HEK293 (cell line): ENCODE data around the gene ING1.

Experiments used
- CTCF ChIA-PET: fragments of 350-600 bp; formaldehyde crosslinking; extraction: SDS; loops from one replicate; lab custom pipeline; 2021; ENCODE audit warnings: antibody characterized with exemption; lab: Yijun Ruan, JAX
- POLR2A ChIA-PET: fragments of 300-600 bp; formaldehyde crosslinking; extraction: SDS; loops from one replicate; lab custom pipeline; 2020; ENCODE audit warnings: antibody characterized with exemption, inconsistent platforms; lab: Yijun Ruan, JAX
- H3K27ac ChIP-seq: fragments of 200-500 bp; sonication (Bioruptor generic); 2 replicates; pipeline ENCODE4 v1.5.1; 2014; ENCODE audit warnings: low read depth, low read length, control low read depth, inconsistent platforms; ENCODE audit errors: extremely low read depth
- H3K36me3 ChIP-seq, 2 experiments: fragments of 200-500 bp in 1 of 2; sonication (Bioruptor generic) in 1 of 2; 1 replicate in 1 of 2; 2 replicates in 1 of 2; pipeline ENCODE4 v1.5.1; 2014 to 2017; ENCODE audit warnings: inconsistent platforms in 2 of 2, low read length in 2 of 2; ENCODE audit not compliant: control insufficient read depth in 2 of 2, insufficient read depth in 1 of 2
- H3K4me1 ChIP-seq: fragments of 200-500 bp; sonication (Bioruptor generic); 2 replicates; pipeline ENCODE4 v1.5.1; 2014; ENCODE audit warnings: mild to moderate bottlenecking, low read length, inconsistent platforms; ENCODE audit not compliant: control insufficient read depth, insufficient read depth
- H3K4me3 ChIP-seq: 2 replicates; pipeline ENCODE4 v1.5.1; 2011; ENCODE audit warnings: low read depth, mild to moderate bottlenecking, control low read depth, low read length, moderate library complexity
- H3K9me3 ChIP-seq: fragments of 200-500 bp; sonication (Bioruptor generic); 2 replicates; pipeline ENCODE4 v1.5.1; 2014; ENCODE audit warnings: low read depth, low read length, inconsistent platforms; ENCODE audit not compliant: control insufficient read depth, insufficient read depth
- BCL11B ChIP-seq: fragments of 450-650 bp; formaldehyde crosslinking; IDR thresholded peaks from 2 replicates; pipeline ENCODE4 v1.5.1; 2016; ENCODE audit warnings: low read depth, missing biosample characterization, missing genetic modification characterization
- GLI2 ChIP-seq: fragments of 450-650 bp; formaldehyde crosslinking; IDR thresholded peaks from 2 replicates; pipeline ENCODE4; 2017; ENCODE audit warnings: missing biosample characterization, missing genetic modification characterization, low read depth, borderline replicate concordance
- HOXA7 ChIP-seq: sonication (generic); formaldehyde crosslinking; IDR thresholded peaks from 2 replicates; pipeline ENCODE4 v1.8.1; 2022; ENCODE audit warnings: missing genetic modification reagents, borderline replicate concordance
- IKZF3 ChIP-seq: fragments of 450-650 bp; IDR thresholded peaks from 2 replicates; pipeline ENCODE4 v1.5.0; 2018; ENCODE audit warnings: missing biosample characterization, mild to moderate bottlenecking, missing genetic modification characterization, moderate library complexity
- MZF1 ChIP-seq: fragments of 450-650 bp; formaldehyde crosslinking; IDR thresholded peaks from 2 replicates; pipeline ENCODE4 v1.5.1; 2017; ENCODE audit warnings: missing biosample characterization, missing genetic modification characterization, borderline replicate concordance
- RBAK ChIP-seq: fragments of 450-650 bp; formaldehyde crosslinking; IDR thresholded peaks from 2 replicates; pipeline ENCODE4 v1.5.1; 2016; ENCODE audit warnings: missing biosample characterization, missing genetic modification characterization
- SALL2 ChIP-seq: fragments of 450-650 bp; formaldehyde crosslinking; IDR thresholded peaks from 2 replicates; pipeline ENCODE4 v1.5.0; 2017; ENCODE audit warnings: missing biosample characterization, mild to moderate bottlenecking, missing genetic modification characterization, borderline replicate concordance
- TCF7L2 ChIP-seq: IDR thresholded peaks from 2 replicates; pipeline ENCODE4 v1.6.1; 2011; ENCODE audit warnings: low read depth, mild to moderate bottlenecking, inconsistent platforms, low read length, moderate library complexity, borderline replicate concordance
- ZBTB7A ChIP-seq: fragments of 450-650 bp; formaldehyde crosslinking; IDR thresholded peaks from 2 replicates; pipeline ENCODE4 v1.5.1; 2016; ENCODE audit warnings: low read depth, missing biosample characterization, missing genetic modification characterization
- ZNF121 ChIP-seq: fragments of 450-650 bp; formaldehyde crosslinking; IDR thresholded peaks from 2 replicates; pipeline ENCODE4 v1.5.1; 2016; ENCODE audit warnings: missing biosample characterization, missing genetic modification characterization
- ZNF132 ChIP-seq: fragments of 450-650 bp; formaldehyde crosslinking; IDR thresholded peaks from 2 replicates; pipeline ENCODE4 v1.5.1; 2017; ENCODE audit warnings: missing biosample characterization, missing genetic modification characterization, borderline replicate concordance
- ZNF223 ChIP-seq: fragments of 450-650 bp; formaldehyde crosslinking; IDR thresholded peaks from 2 replicates; pipeline ENCODE4 v1.5.1; 2016; ENCODE audit warnings: missing biosample characterization, missing genetic modification characterization
- ZNF239 ChIP-seq: fragments of 450-650 bp; formaldehyde crosslinking; IDR thresholded peaks from 2 replicates; pipeline ENCODE4 v1.5.1; 2016; ENCODE audit warnings: missing biosample characterization, missing genetic modification characterization
- ZNF274 ChIP-seq, 2 experiments: fragments of 200-500 bp in 1 of 2; fragments of 450-650 bp in 1 of 2; sonication (Bioruptor generic) in 1 of 2; formaldehyde crosslinking in 1 of 2; IDR thresholded peaks; 2 replicates each; pipeline versions ENCODE4 v1.5.1 to v1.6.1; 2014 to 2016; ENCODE audit warnings: borderline replicate concordance in 1 of 2, inconsistent platforms in 1 of 2, low read length in 1 of 2, missing biosample characterization in 1 of 2, missing genetic modification characterization in 1 of 2
- ZNF48 ChIP-seq: fragments of 450-650 bp; formaldehyde crosslinking; IDR thresholded peaks from 2 replicates; pipeline ENCODE4 v1.5.1; 2016; ENCODE audit warnings: missing biosample characterization, missing genetic modification characterization
- ZNF561 ChIP-seq: fragments of 450-650 bp; IDR thresholded peaks from 2 replicates; pipeline ENCODE4 v1.5.1; 2018; ENCODE audit warnings: missing biosample characterization, missing genetic modification characterization, borderline replicate concordance
- ZNF660 ChIP-seq: fragments of 450-650 bp; IDR thresholded peaks from 2 replicates; pipeline ENCODE4 v1.5.1; 2018; ENCODE audit warnings: missing biosample characterization, mild to moderate bottlenecking, missing genetic modification characterization
- TF ChIP-seq, protein P1 (sequence below): fragments of 450-650 bp; formaldehyde crosslinking; IDR thresholded peaks from 2 replicates; pipeline ENCODE4 v1.5.1; 2016; ENCODE audit warnings: missing biosample characterization, missing genetic modification characterization, low read depth
- TF ChIP-seq, protein P2 (sequence below): fragments of 450-650 bp; formaldehyde crosslinking; IDR thresholded peaks from 2 replicates; pipeline ENCODE4 v1.5.1; 2016; ENCODE audit warnings: missing biosample characterization, missing genetic modification characterization, borderline replicate concordance
- TF ChIP-seq, protein P3 (sequence below): fragments of 450-650 bp; formaldehyde crosslinking; IDR thresholded peaks from 2 replicates; pipeline ENCODE4 v1.5.0; 2017; ENCODE audit warnings: missing biosample characterization, missing genetic modification characterization, borderline replicate concordance

The ING1 gene

DNA sequence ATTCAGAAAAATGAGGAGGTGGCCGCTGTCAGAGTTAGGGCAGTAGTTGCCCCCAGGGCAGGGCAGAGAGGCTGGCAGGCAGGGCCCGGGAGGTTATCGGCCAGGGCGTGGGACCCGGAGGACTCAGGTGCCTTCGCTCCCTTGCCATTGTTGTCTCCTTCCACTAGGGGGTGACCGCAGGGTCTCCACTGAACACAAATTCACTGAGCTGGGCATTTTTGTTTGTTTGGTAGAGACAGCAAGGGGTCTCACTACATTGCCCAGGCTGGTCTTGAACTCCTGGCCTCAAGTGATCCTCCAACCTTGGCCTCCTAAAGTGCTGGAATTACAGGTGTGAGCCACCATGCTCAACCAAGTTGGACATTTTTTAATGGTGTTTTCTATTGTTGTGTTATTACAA is 32.6 kb upstream of the ING1 start:
- Histone ChIP-seq H3K4me1 (no peaks in the 10 kb centered on the region), H3K9me3 (no peaks in the 10 kb centered on the region), H3K4me3 (no peak overlapping the region), H3K27ac (no peak overlapping the region), H3K36me3 (peaks cover 1 to 78% of the 10 kb centered on the region in 2 experiments; a peak in 2 of 3 replicates)
- CTCF ChIA-PET = interaction anchor here (0.7 to 1.4 kb wide), 5 partner anchors 11 to 225 kb away, joined by 3 to 4 read pairs (median 3); no protein-coding TSS in a partner anchor
- POLR2A ChIA-PET = interaction anchor here (1.3 kb wide), 1 partner anchor 34 kb away, joined by 8 read pairs; no protein-coding TSS in a partner anchor
- no peak for TF ChIP-seq TCF7L2
- peak; percentile 95 for TF ChIP-seq ZNF121

DNA sequence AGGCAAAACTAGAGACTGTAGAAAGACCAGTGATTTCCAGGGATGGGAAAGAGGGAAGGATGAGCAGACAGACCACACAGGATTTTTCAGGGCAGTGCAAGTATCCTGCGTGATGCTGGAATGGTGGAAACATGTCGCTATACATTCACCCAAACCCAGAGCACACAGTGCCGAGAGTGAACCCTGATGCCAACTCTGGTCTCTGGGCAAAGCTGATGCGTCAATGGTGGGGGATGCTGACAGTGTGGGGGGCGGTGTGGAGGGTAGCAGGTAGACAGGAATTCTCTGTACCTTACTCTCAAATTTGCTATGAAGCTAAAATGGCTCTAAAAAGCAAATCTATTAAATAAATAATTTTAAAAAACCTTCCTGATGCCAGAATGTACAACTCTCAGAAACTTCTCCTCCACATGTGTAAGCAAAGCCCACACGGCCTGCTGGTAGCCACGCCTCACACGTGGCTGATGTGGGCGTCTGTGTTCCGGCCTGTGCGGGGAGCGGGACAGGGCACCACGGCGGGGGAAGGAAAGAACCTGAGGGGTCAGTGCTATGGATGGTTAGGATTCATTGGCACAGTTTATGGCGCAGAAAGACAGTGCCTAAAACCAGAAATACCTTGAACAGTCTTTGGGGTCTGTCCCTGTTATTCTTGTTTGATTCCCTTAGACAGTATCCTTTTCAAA is 31.5 kb upstream of the ING1 start:
- Histone ChIP-seq H3K36me3 (peaks cover 10 to 76% of the 10 kb centered on the region in 2 experiments; a peak in 2 of 3 replicates), H3K9me3 (no peaks in the 10 kb centered on the region), H3K4me3 (no peak overlapping the region), H3K27ac (no peak overlapping the region), H3K4me1 (no peaks in the 10 kb centered on the region)
- POLR2A ChIA-PET = no interaction called here
- no peak for TF ChIP-seq IKZF3
- no peak for TF ChIP-seq ZNF660 (tag by site-specific recombination)
- no peak for TF ChIP-seq ZNF223 (tag by site-specific recombination)
- TF ChIP-seq ZNF561 = no peak
- TF ChIP-seq ZNF239 (tag by site-specific recombination) = no peak
- no peak for TF ChIP-seq GLI2 (tag by site-specific recombination)
- TF ChIP-seq SALL2 = no peak
- TF ChIP-seq, protein P1, sequence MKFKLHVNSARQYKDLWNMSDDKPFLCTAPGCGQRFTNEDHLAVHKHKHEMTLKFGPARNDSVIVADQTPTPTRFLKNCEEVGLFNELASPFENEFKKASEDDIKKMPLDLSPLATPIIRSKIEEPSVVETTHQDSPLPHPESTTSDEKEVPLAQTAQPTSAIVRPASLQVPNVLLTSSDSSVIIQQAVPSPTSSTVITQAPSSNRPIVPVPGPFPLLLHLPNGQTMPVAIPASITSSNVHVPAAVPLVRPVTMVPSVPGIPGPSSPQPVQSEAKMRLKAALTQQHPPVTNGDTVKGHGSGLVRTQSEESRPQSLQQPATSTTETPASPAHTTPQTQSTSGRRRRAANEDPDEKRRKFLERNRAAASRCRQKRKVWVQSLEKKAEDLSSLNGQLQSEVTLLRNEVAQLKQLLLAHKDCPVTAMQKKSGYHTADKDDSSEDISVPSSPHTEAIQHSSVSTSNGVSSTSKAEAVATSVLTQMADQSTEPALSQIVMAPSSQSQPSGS (tag by site-specific recombination) = no peak
- TF ChIP-seq, protein P2, sequence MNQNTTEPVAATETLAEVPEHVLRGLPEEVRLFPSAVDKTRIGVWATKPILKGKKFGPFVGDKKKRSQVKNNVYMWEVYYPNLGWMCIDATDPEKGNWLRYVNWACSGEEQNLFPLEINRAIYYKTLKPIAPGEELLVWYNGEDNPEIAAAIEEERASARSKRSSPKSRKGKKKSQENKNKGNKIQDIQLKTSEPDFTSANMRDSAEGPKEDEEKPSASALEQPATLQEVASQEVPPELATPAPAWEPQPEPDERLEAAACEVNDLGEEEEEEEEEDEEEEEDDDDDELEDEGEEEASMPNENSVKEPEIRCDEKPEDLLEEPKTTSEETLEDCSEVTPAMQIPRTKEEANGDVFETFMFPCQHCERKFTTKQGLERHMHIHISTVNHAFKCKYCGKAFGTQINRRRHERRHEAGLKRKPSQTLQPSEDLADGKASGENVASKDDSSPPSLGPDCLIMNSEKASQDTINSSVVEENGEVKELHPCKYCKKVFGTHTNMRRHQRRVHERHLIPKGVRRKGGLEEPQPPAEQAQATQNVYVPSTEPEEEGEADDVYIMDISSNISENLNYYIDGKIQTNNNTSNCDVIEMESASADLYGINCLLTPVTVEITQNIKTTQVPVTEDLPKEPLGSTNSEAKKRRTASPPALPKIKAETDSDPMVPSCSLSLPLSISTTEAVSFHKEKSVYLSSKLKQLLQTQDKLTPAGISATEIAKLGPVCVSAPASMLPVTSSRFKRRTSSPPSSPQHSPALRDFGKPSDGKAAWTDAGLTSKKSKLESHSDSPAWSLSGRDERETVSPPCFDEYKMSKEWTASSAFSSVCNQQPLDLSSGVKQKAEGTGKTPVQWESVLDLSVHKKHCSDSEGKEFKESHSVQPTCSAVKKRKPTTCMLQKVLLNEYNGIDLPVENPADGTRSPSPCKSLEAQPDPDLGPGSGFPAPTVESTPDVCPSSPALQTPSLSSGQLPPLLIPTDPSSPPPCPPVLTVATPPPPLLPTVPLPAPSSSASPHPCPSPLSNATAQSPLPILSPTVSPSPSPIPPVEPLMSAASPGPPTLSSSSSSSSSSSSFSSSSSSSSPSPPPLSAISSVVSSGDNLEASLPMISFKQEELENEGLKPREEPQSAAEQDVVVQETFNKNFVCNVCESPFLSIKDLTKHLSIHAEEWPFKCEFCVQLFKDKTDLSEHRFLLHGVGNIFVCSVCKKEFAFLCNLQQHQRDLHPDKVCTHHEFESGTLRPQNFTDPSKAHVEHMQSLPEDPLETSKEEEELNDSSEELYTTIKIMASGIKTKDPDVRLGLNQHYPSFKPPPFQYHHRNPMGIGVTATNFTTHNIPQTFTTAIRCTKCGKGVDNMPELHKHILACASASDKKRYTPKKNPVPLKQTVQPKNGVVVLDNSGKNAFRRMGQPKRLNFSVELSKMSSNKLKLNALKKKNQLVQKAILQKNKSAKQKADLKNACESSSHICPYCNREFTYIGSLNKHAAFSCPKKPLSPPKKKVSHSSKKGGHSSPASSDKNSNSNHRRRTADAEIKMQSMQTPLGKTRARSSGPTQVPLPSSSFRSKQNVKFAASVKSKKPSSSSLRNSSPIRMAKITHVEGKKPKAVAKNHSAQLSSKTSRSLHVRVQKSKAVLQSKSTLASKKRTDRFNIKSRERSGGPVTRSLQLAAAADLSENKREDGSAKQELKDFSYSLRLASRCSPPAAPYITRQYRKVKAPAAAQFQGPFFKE (tag by site-specific recombination) = no peak
- TF ChIP-seq ZNF274 (IDR thresholded peaks at IDR 0.05; ENCODE audit: low read length) = no peak
- no peak for TF ChIP-seq ZNF274 (tag by site-specific recombination; IDR thresholded peaks at IDR 0.05; ENCODE audit: borderline replicate concordance)
- no peak for TF ChIP-seq BCL11B (tag by site-specific recombination)
- no peak for TF ChIP-seq ZNF132 (tag by site-specific recombination)
- no peak for TF ChIP-seq MZF1
- TF ChIP-seq, protein P3, sequence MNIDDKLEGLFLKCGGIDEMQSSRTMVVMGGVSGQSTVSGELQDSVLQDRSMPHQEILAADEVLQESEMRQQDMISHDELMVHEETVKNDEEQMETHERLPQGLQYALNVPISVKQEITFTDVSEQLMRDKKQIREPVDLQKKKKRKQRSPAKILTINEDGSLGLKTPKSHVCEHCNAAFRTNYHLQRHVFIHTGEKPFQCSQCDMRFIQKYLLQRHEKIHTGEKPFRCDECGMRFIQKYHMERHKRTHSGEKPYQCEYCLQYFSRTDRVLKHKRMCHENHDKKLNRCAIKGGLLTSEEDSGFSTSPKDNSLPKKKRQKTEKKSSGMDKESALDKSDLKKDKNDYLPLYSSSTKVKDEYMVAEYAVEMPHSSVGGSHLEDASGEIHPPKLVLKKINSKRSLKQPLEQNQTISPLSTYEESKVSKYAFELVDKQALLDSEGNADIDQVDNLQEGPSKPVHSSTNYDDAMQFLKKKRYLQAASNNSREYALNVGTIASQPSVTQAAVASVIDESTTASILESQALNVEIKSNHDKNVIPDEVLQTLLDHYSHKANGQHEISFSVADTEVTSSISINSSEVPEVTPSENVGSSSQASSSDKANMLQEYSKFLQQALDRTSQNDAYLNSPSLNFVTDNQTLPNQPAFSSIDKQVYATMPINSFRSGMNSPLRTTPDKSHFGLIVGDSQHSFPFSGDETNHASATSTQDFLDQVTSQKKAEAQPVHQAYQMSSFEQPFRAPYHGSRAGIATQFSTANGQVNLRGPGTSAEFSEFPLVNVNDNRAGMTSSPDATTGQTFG (tag by site-specific recombination) = no peak
- no peak for TF ChIP-seq RBAK (tag by site-specific recombination)
- TF ChIP-seq ZNF48 (tag by site-specific recombination) = no peak
- TF ChIP-seq HOXA7 = no peak
- no peak for TF ChIP-seq ZBTB7A
- CTCF ChIA-PET = interaction anchor here (0.6 to 0.7 kb wide), 2 partner anchors 33 to 235 kb away, joined by 3 read pairs; no protein-coding TSS in a partner anchor
